Astrocyte (in vitro differentiated cells and primary cell): ENCODE measurements around the gene WDR33. TPM values are rescaled to one million over a fixed set of nuclear protein-coding genes. Genes with fewer than 3 reads are reported as not detected.

Source experiments
- DNase-seq: peaks from one replicate; pipeline ENCODE4 v3.0.0-alpha.2; 2010; ENCODE audit warnings: low read depth
- FAIRE-seq: peaks from 2 replicates; lab custom pipeline; 2011; peaks lifted over from hg19 to GRCh38; lab: Jason Lieb, UNC
- H2AFZ ChIP-seq: 2 replicates; pipeline ENCODE4 v1.6.0; 2012; ENCODE audit warnings: low read depth, low read length, inconsistent platforms
- H3K27ac ChIP-seq: 2 replicates; pipeline ENCODE4 v1.5.1; 2011; ENCODE audit warnings: low read depth, low read length, inconsistent platforms
- H3K27me3 ChIP-seq: 2 replicates; pipeline ENCODE4 v1.6.0; 2011; ENCODE audit warnings: low read length, inconsistent platforms; ENCODE audit not compliant: insufficient read depth
- H3K36me3 ChIP-seq: 2 replicates; pipeline ENCODE4 v1.5.1; 2011; ENCODE audit warnings: low read length, inconsistent platforms; ENCODE audit not compliant: insufficient read depth
- H3K4me1 ChIP-seq: 2 replicates; pipeline ENCODE4 v1.5.1; 2011; ENCODE audit warnings: low read length, inconsistent platforms; ENCODE audit not compliant: insufficient read depth
- H3K4me2 ChIP-seq: 2 replicates; pipeline ENCODE4 v1.6.0; 2012; ENCODE audit warnings: low read length, inconsistent platforms
- H3K4me3 ChIP-seq: 2 replicates; pipeline ENCODE4 v1.5.1; 2011; ENCODE audit warnings: low read depth, mild to moderate bottlenecking, low read length, inconsistent platforms; ENCODE audit not compliant: insufficient read depth
- H3K79me2 ChIP-seq: 2 replicates; pipeline ENCODE4 v1.6.0; 2012; ENCODE audit warnings: mild to moderate bottlenecking, low read length, inconsistent platforms; ENCODE audit not compliant: insufficient read depth
- H3K9ac ChIP-seq: 2 replicates; pipeline ENCODE4 v1.6.0; 2012; ENCODE audit warnings: mild to moderate bottlenecking, low read length, inconsistent platforms
- H3K9me3 ChIP-seq: 2 replicates; pipeline ENCODE4 v1.5.1; 2012; ENCODE audit warnings: low read depth, mild to moderate bottlenecking, low read length, inconsistent platforms; ENCODE audit not compliant: insufficient read depth
- H4K20me1 ChIP-seq: 2 replicates; pipeline ENCODE4 v1.6.0; 2012; ENCODE audit warnings: low read length, inconsistent platforms; ENCODE audit not compliant: insufficient read depth
- H3K27ac Mint-ChIP-seq: one replicate; pipeline ENCODE4 v1.8.0; 2021; ENCODE audit warnings: mild to moderate bottlenecking, mixed read lengths; ENCODE audit not compliant: unreplicated experiment
- H3K27me3 Mint-ChIP-seq: one replicate; pipeline ENCODE4 v1.8.0; 2021; ENCODE audit warnings: low read depth, mixed read lengths; ENCODE audit not compliant: unreplicated experiment
- H3K36me3 Mint-ChIP-seq: one replicate; pipeline ENCODE4 v1.8.0; 2021; ENCODE audit warnings: low read depth, mixed read lengths; ENCODE audit not compliant: unreplicated experiment
- H3K4me1 Mint-ChIP-seq: one replicate; pipeline ENCODE4 v1.8.0; 2021; ENCODE audit warnings: low read depth, mixed read lengths; ENCODE audit not compliant: unreplicated experiment
- H3K4me3 Mint-ChIP-seq: one replicate; pipeline ENCODE4 v1.8.0; 2021; ENCODE audit warnings: mild to moderate bottlenecking, moderate library complexity, mixed read lengths; ENCODE audit not compliant: unreplicated experiment
- H3K9me3 Mint-ChIP-seq: one replicate; pipeline ENCODE4 v1.8.0; 2021; ENCODE audit warnings: mild to moderate bottlenecking, mixed read lengths; ENCODE audit not compliant: unreplicated experiment
- EZH2 ChIP-seq: IDR thresholded peaks from 2 replicates; pipeline ENCODE4 v1.6.1; 2012; ENCODE audit warnings: mild to moderate bottlenecking, low read length, inconsistent platforms; ENCODE audit not compliant: insufficient read depth
- total RNA-seq: library from RNA; stranded (reverse); gene quantifications from 2 replicates; pipeline ENCODE4 v1.2.1, GENCODE V29; 2021
- TF ChIP-seq, protein P1 (sequence below): IDR thresholded peaks from 2 replicates; pipeline ENCODE4 v1.5.1; 2011; ENCODE audit warnings: low read depth, mild to moderate bottlenecking, inconsistent platforms, low read length, moderate library complexity; ENCODE audit not compliant: insufficient read depth

Gene WDR33
- total RNA-seq, 1 donor from 2014 or later: 40.9 TPM

DNA sequence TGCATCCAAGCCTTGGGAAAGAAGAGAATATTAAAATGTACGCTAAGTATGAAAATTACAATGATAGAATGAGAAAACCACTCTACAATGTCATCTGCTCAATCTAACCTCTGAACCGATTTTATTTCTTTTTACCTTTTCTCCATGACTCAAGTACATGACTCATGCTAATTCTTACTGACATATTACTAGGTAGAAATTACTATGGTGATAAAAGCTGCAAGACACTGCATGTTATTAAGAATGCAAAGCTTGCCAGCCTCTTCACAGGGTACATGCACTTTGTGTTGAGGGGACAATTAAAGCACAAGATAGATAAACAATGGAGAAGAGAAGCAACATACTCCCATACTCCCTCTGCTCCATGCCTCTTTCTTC, 89.0 kb downstream of the WDR33 start:
- H3K27ac Mint-ChIP-seq: peak overlapping the region; percentile 99
- TF ChIP-seq EZH2: no peak
- TF ChIP-seq, protein P1, sequence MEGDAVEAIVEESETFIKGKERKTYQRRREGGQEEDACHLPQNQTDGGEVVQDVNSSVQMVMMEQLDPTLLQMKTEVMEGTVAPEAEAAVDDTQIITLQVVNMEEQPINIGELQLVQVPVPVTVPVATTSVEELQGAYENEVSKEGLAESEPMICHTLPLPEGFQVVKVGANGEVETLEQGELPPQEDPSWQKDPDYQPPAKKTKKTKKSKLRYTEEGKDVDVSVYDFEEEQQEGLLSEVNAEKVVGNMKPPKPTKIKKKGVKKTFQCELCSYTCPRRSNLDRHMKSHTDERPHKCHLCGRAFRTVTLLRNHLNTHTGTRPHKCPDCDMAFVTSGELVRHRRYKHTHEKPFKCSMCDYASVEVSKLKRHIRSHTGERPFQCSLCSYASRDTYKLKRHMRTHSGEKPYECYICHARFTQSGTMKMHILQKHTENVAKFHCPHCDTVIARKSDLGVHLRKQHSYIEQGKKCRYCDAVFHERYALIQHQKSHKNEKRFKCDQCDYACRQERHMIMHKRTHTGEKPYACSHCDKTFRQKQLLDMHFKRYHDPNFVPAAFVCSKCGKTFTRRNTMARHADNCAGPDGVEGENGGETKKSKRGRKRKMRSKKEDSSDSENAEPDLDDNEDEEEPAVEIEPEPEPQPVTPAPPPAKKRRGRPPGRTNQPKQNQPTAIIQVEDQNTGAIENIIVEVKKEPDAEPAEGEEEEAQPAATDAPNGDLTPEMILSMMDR: no peak
- Histone ChIP-seq H3K27ac (peak overlapping the region; percentile 70), H3K4me2 (peak overlapping the region; percentile 37), H2AFZ (no peak overlapping the region), H4K20me1 (peaks cover 1% of the 10 kb centered on the region), H3K79me2 (no peaks in the 10 kb centered on the region), H3K9me3 (no peaks in the 10 kb centered on the region), H3K36me3 (peaks cover 31% of the 10 kb centered on the region), H3K4me1 (peaks cover 11% of the 10 kb centered on the region), H3K9ac (no peak overlapping the region), H3K4me3 (no peak overlapping the region), H3K27me3 (no peaks in the 10 kb centered on the region)
- H3K9me3 Mint-ChIP-seq: no peaks in the 10 kb centered on the region
- peaks cover 22% of the 10 kb centered on the region for H3K36me3 Mint-ChIP-seq
- H3K4me3 Mint-ChIP-seq: peak overlapping the region; percentile 2
- peaks cover 13% of the 10 kb centered on the region for H3K4me1 Mint-ChIP-seq
- DNase-seq (peak; percentile 24), FAIRE-seq (no peak)
- no peaks in the 10 kb centered on the region for H3K27me3 Mint-ChIP-seq

DNA sequence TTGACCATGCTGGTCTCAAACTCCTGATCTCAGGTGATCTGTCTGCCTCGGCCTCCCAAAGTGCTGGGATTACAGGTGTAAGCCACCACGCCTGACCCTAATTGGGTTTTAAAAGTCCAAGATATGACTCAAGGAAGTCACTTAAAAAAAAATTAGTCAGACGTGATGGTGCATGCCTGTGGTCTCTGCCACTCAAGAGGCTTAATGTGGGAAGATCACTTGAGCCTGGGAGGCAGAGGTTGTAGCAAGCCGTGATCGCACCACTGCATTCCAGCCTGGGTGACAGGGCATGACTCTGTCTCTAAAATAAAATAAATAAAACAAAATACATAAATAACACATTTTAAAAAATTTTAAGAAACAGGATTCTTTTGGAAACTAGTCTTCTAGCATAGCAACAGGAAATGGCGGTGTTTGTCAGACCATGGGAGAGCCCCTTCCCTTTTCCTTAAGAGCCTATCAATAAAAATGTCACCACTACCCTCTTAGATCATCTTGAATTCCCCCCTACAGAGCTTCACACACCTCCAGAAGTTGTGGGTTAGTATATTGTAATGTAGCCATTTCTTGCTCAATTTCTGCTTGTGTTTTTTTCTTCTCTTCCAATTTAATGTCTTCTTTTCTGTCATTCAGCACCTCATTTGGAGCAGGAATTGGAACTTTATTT, 89.5 kb downstream of the WDR33 start:
- H3K27ac ChIP-seq: peak overlapping the region; percentile 70
- DNase-seq: peak; percentile 61

More for the DNA sequence above, 89.5 kb downstream of the WDR33 start:
- TF ChIP-seq, protein P1: no peak
- TF ChIP-seq EZH2: no peak
- Mint-ChIP-seq H3K27ac (peak overlapping the region; percentile 99), H3K4me3 (no peak overlapping the region), H3K36me3 (peaks cover 22% of the 10 kb centered on the region), H3K4me1 (peaks cover 13% of the 10 kb centered on the region), H3K9me3 (no peaks in the 10 kb centered on the region), H3K27me3 (no peaks in the 10 kb centered on the region)
- no peak for FAIRE-seq
- H4K20me1 ChIP-seq: peaks cover 6% of the 10 kb centered on the region
- no peak overlapping the region for H3K9ac ChIP-seq
- peaks cover 11% of the 10 kb centered on the region for H3K4me1 ChIP-seq
- H3K79me2 ChIP-seq: peaks cover 3% of the 10 kb centered on the region
- no peak overlapping the region for H2AFZ ChIP-seq
- no peaks in the 10 kb centered on the region for H3K27me3 ChIP-seq
- H3K4me3 ChIP-seq: no peak overlapping the region
- peaks cover 31% of the 10 kb centered on the region for H3K36me3 ChIP-seq
- peak overlapping the region; percentile 37 for H3K4me2 ChIP-seq
- no peaks in the 10 kb centered on the region for H3K9me3 ChIP-seq
